Panc1 (cell line): Measurements from ENCODE around the gene LRMDA. TPM values are rescaled to one million over a fixed set of nuclear protein-coding genes. Genes with fewer than 3 reads are reported as not detected.

Experiments used
- ATAC-seq: fragments of 200-7000 bp; cut with Tn5 transposase; 2 replicates; pipeline ENCODE4 v1.9.1; 2020; ENCODE audit warnings: mild to moderate bottlenecking, moderate library complexity
- BruUV-seq: library from RNA; stranded (reverse); fragments of 400-500 nt; replicated peaks from 2 replicates; lab custom pipeline; 2021; lab: Mats Ljungman, UMichigan
- CTCF ChIA-PET: fragments of 300-600 bp; sonication (Branson Sonifier 250); formaldehyde crosslinking; loops from one replicate; lab custom pipeline; 2022; ENCODE audit warnings: antibody characterized with exemption; lab: Charles Lee
- POLR2A ChIA-PET: fragments of 300-600 bp; sonication (Branson Sonifier 250); formaldehyde crosslinking; loops from one replicate; lab custom pipeline; 2022; ENCODE audit warnings: antibody characterized with exemption; lab: Charles Lee
- DNase-seq: peaks from one replicate; pipeline ENCODE4 v3.0.0-alpha.2; 2010; ENCODE audit warnings: low read depth, low spot score
- H3K27ac ChIP-seq: 2 replicates; pipeline ENCODE4 v1.5.1; 2011; ENCODE audit warnings: mild to moderate bottlenecking, low read length, inconsistent platforms
- H3K27me3 ChIP-seq: fragments of 200-500 bp; sonication (Bioruptor generic); 2 replicates; pipeline ENCODE4 v1.6.0; 2014; ENCODE audit warnings: low read length, inconsistent platforms; ENCODE audit not compliant: control insufficient read depth, insufficient read depth
- H3K36me3 ChIP-seq: fragments of 200-500 bp; sonication (Bioruptor generic); 2 replicates; pipeline ENCODE4 v1.5.1; 2014; ENCODE audit warnings: inconsistent platforms, mild to moderate bottlenecking, low read length, moderate library complexity; ENCODE audit not compliant: control insufficient read depth, insufficient read depth
- H3K4me1 ChIP-seq: 2 replicates; pipeline ENCODE4 v1.5.1; 2011; ENCODE audit warnings: inconsistent platforms, mild to moderate bottlenecking, low read length, moderate library complexity; ENCODE audit not compliant: control insufficient read depth, insufficient read depth
- H3K4me3 ChIP-seq, 2 experiments: 2 replicates each; pipeline ENCODE4 v1.5.1; 2011 to 2012; ENCODE audit warnings: low read depth in 2 of 2, low read length in 2 of 2, mild to moderate bottlenecking in 2 of 2, inconsistent platforms in 1 of 2, moderate library complexity in 1 of 2
- H3K9me3 ChIP-seq: fragments of 200-500 bp; sonication (Bioruptor generic); 2 replicates; pipeline ENCODE4 v1.5.1; 2014; ENCODE audit warnings: low read depth, mild to moderate bottlenecking, inconsistent platforms, low read length, moderate library complexity; ENCODE audit not compliant: control insufficient read depth, insufficient read depth
- POLR2AphosphoS5 ChIP-seq: IDR thresholded peaks from 2 replicates; pipeline ENCODE4 v1.6.1; 2012; ENCODE audit warnings: mild to moderate bottlenecking, low read depth, low read length, moderate library complexity
- SIN3A ChIP-seq: IDR thresholded peaks from 2 replicates; pipeline ENCODE4 v1.6.1; 2012; ENCODE audit warnings: low read depth, mild to moderate bottlenecking, low read length, moderate library complexity, borderline replicate concordance; ENCODE audit not compliant: insufficient read depth
- TCF7L2 ChIP-seq: IDR thresholded peaks from 2 replicates; pipeline ENCODE4 v1.6.1; 2011; ENCODE audit warnings: mild to moderate bottlenecking, low read depth, low read length, inconsistent platforms
- in situ Hi-C: cut with HindIII; loops from 2 replicates; pipeline ENCODE4 v1.10.0; 2016; ENCODE audit warnings: low sequenced_read_pairs, low pct_unique_long_range_greater_than_20kb
- intact Hi-C: fragments of 100-400 bp; cut with micrococcal nuclease; formaldehyde crosslinking; loops from one replicate; pipeline ENCODE4 v1.10.0; 2022; ENCODE audit not compliant: unreplicated experiment
- total RNA-seq: library from RNA; stranded (reverse); gene quantifications from one replicate; pipeline ENCODE4 v1.2.1, GENCODE V29; 2021; ENCODE audit not compliant: unreplicated experiment
- TF ChIP-seq, protein P1 (sequence below), 2 experiments: IDR thresholded peaks; 2 replicates each; pipeline ENCODE4 v1.6.1; 2011 to 2012; ENCODE audit warnings: low read depth in 2 of 2, control low read depth in 1 of 2, low read length in 1 of 2, mild to moderate bottlenecking in 1 of 2, moderate library complexity in 1 of 2; ENCODE audit not compliant: insufficient read depth in 1 of 2
- TF ChIP-seq, protein P2 (sequence below): fragments of 450-650 bp; IDR thresholded peaks from 2 replicates; pipeline ENCODE4 v1.5.1; 2017; ENCODE audit warnings: mild to moderate bottlenecking

Gene LRMDA
- total RNA-seq, 1 experiment from 2014 or later: 1.2 TPM

DNA sequence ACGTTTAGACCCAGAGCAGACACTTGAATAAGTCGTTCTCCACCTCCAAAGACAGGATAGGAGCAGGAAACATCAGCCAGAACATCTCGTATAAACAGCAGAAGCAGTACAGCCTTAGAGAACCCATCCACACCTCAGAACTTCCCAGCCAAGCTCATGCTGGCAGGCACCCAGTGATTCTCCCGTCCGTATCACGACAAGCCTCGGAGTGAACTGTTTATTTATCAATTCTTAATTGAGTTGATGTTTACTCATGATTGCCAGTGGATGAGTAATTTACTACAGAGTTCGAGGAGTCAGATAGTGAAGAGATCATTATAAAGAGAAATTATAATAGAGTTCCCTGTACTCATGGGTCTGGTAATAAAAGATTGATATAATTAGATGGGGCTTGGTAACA, 811.5 kb downstream of the LRMDA start:
- Histone ChIP-seq H3K4me1 (no peaks in the 10 kb centered on the region), H3K36me3 (no peaks in the 10 kb centered on the region), H3K27ac (no peak overlapping the region), H3K9me3 (no peaks in the 10 kb centered on the region), H3K4me3 (no peak overlapping the region), H3K27me3 (no peaks in the 10 kb centered on the region)
- in situ Hi-C loops: no loop called here
- ATAC-seq: no peak
- no peak for DNase-seq
- intact Hi-C loops: no loop called here
- no TSS peak for BruUV-seq
- CTCF ChIA-PET: no interaction called here
- TF ChIP-seq SIN3A (no peak), POLR2AphosphoS5 (no peak), TCF7L2 (no peak)
- TF ChIP-seq, protein P1, sequence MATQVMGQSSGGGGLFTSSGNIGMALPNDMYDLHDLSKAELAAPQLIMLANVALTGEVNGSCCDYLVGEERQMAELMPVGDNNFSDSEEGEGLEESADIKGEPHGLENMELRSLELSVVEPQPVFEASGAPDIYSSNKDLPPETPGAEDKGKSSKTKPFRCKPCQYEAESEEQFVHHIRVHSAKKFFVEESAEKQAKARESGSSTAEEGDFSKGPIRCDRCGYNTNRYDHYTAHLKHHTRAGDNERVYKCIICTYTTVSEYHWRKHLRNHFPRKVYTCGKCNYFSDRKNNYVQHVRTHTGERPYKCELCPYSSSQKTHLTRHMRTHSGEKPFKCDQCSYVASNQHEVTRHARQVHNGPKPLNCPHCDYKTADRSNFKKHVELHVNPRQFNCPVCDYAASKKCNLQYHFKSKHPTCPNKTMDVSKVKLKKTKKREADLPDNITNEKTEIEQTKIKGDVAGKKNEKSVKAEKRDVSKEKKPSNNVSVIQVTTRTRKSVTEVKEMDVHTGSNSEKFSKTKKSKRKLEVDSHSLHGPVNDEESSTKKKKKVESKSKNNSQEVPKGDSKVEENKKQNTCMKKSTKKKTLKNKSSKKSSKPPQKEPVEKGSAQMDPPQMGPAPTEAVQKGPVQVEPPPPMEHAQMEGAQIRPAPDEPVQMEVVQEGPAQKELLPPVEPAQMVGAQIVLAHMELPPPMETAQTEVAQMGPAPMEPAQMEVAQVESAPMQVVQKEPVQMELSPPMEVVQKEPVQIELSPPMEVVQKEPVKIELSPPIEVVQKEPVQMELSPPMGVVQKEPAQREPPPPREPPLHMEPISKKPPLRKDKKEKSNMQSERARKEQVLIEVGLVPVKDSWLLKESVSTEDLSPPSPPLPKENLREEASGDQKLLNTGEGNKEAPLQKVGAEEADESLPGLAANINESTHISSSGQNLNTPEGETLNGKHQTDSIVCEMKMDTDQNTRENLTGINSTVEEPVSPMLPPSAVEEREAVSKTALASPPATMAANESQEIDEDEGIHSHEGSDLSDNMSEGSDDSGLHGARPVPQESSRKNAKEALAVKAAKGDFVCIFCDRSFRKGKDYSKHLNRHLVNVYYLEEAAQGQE (IDR thresholded peaks at IDR 0.05; ENCODE audit: insufficient read depth in 1 of 2, low read depth in 2 of 2, low read length in 1 of 2): no peak
- TF ChIP-seq, protein P2, sequence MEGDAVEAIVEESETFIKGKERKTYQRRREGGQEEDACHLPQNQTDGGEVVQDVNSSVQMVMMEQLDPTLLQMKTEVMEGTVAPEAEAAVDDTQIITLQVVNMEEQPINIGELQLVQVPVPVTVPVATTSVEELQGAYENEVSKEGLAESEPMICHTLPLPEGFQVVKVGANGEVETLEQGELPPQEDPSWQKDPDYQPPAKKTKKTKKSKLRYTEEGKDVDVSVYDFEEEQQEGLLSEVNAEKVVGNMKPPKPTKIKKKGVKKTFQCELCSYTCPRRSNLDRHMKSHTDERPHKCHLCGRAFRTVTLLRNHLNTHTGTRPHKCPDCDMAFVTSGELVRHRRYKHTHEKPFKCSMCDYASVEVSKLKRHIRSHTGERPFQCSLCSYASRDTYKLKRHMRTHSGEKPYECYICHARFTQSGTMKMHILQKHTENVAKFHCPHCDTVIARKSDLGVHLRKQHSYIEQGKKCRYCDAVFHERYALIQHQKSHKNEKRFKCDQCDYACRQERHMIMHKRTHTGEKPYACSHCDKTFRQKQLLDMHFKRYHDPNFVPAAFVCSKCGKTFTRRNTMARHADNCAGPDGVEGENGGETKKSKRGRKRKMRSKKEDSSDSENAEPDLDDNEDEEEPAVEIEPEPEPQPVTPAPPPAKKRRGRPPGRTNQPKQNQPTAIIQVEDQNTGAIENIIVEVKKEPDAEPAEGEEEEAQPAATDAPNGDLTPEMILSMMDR: no peak
- POLR2A ChIA-PET: no interaction called here

DNA sequence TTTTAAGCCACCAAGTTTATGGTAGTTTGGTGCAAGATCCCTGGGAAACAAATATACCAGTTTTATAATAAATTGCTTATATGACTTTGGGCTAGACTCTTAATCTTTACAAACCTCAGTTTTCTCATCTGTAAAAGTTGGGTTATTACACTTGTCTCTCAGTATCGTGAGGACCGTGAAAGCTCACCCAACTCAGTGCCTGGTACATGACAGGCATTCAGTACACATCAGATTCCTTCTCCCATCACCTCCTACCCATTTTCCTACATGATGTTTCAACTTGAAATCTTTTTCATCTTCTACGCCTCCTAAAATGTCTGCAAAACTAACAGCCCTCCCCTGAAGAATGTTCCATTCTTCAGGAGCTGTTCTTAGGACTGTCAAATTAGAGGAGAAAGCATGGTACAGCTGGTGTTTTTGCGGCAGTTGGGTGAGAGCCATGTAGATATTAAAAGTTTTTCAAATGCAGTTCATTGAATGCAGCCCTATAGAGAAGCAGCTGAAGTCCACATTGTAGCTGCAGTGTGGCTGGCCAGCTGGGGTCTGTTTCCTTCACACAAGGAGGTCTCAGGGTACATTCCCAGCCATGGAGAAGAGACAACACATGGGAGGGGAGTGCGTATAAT, 812.8 kb downstream of the LRMDA start:
- H3K36me3 ChIP-seq: no peaks in the 10 kb centered on the region
- in situ Hi-C loops (no loop called here), intact Hi-C loops (no loop called here)
- no peaks in the 10 kb centered on the region for H3K27me3 ChIP-seq
- H3K27ac ChIP-seq: no peak overlapping the region
- no peak overlapping the region for H3K4me3 ChIP-seq
- ChIA-PET CTCF (no interaction called here), POLR2A (no interaction called here)
- BruUV-seq: no TSS peak
- DNase-seq (no peak), ATAC-seq (no peak)
- H3K9me3 ChIP-seq: no peaks in the 10 kb centered on the region
- no peaks in the 10 kb centered on the region for H3K4me1 ChIP-seq
- TF ChIP-seq, protein P1 (IDR thresholded peaks at IDR 0.05; ENCODE audit: insufficient read depth in 1 of 2, low read depth in 2 of 2, low read length in 1 of 2): no peak
